Kidney capillary endothelial cell (primary cell): ENCODE results near the gene FAM171A2.
"Not testable (repeated sequence)": the region's sequence is repeated elsewhere in the genome, so short reads cannot be mapped to it uniquely, and the experiment has no call there.

Source experiments
- DNase-seq: peaks from one replicate; pipeline ENCODE4 v3.0.0-alpha.2; 2018; ENCODE audit warnings: low spot score

The FAM171A2 gene

DNA sequence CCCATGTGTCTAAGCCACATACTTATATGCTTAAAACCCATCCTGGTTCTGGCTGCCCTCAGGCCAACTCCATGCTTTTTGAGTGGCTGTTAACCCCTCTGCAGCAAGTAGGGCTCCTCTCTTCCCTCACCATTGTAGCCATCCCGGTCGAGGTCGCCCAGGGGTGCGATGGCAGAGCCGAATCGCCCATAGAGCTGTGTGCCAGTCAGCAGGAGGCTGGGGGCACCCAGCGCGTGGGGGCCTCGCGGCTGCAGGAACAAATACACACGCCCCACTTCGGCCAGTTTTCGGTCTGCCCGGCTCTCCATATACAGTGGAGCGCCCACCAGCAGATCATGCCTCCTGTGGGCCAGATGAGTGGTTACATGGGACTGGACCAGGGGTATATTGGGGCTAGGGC, 19.7 kb upstream of the FAM171A2 start:
- no peak for DNase-seq

DNA sequence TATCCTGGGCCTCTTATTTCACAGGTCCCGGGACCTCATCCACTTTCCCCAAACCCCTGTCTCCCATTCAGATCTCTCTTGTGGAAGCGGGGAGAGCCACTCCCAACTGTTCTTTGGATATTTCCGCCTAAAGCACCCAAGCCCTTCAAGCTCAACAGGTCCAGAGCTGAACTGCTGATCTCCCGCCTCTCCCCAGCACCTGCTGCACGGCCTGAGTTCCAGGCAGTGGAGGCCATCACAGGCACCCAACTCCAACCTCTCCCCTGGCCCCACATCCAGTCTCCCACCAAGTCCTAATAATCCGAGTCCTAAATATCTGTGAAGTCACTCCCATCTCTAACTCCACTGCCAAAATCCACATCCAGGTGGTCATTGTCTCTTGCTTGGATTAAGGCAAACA, 19.3 kb upstream of the FAM171A2 start:
- no peak for DNase-seq

DNA sequence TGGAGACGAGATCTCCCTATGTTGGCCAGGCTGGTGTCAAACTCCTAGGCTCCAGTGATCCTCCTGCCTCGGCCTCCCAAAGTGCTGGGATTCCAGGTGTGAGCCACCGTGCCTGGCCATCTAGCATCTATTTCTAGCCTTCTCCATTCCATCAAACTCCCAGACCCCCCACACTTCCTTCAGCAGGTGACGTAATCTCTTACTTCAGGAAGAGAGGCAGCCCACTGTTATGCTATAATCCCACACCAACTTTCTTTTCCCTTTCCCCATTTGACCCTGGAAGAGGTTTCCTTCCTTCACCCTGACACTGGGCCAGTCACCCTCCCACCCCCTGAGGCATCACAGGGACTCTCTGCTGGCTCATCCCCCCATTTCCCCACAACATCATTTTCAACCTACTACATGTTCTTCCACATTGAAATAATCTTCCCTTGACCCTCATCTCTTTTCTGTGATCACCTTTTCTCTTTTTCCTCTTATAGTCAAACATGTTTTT, 18.2 kb upstream of the FAM171A2 start:
- DNase-seq = no peak

DNA sequence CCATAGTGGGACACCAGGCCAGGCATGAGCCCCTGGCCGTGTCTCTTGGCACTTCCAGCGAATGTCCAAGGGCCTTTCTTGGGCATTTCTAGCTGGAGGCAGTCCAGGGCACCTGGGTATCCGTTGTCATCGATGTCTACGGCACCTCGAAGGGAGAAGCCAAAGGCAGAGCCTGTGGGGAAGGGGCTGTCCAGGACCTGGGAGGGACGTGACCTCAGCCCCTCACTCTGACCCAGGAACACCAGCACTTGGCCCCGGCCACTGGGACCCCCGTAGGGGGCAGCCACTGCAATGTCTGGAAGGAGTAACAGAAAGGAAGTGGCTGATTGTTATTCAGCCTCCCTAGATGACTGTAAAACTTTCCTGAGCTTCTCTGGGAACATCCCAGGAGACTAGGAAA, 17.1 kb upstream of the FAM171A2 start:
- DNase-seq = no peak

DNA sequence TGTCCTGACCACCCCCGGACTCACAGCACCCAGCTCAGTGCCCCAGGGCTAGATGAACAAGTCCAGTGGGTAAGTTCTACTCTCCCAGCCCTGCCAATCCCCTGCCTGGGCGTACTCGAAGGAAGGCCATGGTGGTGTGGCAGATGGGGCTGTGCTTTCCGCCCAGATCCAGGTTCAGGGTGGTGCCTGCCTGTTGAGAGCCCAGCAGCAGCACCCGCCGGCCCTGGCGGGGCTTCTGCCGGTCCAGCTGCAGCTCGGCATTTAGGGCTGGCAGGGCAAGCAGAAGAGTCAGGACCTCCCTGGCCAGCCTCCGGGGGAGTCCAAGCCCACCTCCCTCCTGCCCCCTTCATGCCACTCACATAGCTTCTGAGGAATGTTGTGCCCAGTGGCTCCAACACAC, 16.2 kb upstream of the FAM171A2 start:
- DNase-seq = no peak

DNA sequence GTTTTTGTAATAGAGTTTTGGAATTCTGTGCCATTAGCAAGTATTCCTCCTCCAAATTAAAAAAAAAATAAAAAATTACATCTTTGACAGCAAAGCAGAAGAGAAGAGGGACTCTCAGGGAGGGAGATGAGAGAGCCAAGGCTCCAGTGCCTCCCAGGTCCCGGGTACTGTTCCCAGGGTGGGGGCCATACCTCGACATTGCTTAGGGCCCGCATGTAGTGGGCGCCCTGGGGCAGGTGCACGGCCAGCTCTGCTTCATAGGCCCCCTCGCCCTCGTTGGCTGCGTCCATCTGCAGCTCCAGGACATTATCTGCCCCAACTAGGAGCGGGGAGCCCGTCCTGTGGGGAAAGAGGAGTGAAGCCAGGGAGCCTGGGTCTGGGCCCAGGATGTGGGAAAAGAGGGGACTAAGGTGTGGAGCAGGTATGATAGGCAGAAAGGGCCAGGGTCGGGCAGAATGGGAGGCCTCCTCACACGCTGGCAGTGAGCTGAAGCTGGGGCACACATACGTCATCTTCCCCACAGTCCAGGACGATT, 14.6 kb upstream of the FAM171A2 start:
- DNase-seq = no peak

DNA sequence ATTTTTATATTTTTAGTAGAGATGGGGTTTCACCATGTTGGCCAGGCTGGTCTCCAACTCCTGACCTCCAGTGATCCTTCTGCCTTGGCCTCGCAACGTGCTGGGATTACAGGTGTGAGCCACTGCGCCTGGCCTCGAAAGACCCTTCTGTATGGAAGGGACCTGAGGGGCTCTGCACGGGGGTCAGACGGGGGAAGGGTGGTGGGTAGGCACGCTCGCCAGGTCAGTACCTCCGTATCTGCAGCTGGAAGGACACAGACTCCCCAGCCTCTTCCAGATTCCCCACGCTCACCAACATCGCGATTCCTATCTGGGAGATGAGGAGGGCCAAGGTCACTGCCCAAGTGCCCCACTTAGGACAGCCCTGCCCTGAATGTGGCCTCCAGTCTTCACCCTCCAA, 13.1 kb upstream of the FAM171A2 start:
- DNase-seq = no peak

DNA sequence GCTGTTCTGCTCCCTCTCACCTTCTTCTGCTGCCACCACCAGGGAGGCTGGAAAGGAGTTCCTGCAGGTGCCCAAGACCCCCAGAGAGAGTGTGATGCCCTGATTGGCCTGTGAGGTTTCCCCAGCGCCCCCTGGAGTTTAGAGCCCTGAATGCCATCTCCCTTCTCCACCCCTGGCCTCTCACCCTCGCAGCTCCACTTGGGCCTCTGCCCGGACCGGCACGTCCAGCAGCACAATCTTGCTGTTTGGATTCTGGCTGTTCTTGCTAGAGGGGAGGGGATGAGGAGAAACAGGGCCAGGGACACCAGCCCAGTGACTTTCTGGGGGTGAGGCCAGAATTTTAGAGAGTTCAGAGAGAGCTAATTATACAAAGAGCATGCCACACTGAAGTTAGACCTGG, 12.5 kb upstream of the FAM171A2 start:
- no peak for DNase-seq

DNA sequence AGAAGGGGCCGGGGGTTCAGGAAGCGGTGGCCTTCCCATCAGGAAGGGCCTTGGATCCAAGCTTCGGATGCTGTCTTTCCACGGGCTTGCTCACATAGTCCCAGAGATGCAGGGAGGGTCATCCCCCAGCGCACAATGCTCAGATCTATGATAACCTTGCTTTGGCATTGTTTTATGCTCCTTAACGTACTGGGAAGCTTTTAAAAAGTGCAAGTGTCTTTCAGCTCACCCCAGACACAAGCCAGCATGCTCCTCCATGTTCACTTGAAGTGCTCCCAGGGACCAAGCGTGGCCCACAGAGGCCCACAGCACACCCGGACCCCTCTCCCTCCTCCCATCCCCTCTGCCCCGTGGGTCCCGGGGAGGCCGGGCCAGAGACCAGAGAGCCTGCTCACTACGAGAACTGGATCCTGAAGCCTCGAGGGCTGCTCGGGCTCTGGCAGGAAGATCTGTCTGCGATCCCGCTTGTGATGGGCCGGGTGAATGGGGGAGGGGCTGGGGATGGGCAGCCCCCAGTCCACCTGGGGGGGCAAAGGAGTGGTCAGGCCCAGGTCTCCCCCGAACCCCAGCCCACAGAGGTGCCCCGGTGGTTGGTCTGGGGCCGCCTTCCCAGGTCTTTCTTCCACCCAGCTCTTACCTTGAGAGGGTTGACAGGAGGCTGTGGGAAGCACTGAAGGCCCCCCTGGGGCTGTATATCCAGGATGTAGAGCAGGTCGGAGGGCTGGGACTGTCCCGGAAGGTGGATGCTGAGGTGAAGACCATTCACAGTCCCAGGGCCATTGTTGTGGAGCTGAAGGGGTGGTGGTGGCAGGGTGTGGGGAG, 11.8 kb upstream of the FAM171A2 start:
- DNase-seq = no peak

DNA sequence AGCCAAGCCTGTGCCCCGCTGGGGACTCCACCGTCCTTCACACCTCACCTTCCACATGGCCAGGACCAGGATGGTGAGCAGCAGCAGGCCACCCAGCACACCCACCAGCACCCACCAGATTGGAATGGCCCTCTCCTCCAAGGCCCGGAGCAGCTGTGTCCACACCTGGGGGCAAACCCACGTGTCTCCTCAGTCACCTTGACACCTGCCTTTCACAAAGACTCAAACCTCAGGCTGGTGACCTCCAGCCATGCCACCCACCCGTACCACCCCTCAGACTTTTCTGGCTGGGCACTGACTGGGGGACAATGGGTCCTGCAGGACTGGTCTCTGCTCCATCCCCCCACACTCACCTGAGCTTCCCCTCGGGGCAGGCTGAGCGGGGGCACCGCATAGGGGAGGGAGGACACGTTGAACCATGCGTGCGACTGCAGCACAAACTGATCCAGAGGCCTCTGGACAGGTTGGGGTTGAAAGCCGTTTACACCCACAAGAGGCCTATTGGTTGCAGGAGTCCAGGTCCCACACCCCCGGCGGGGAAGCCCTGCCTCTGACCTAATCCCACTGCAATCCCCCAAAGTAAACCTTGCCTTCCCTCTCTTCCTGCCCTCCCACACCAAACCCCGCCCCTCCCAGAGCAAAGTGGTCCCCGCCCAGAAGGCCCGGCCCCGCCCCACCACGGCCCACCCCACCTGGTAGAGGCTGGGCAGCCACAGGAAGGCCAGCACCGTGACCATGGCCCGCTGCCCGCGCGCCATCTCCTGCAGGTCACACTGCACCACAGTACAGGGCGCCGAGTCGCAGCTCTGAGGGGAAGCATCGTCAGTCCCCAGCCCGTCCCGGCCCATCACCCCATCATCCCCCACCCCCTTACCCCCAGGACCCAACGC, 10.9 kb upstream of the FAM171A2 start:
- DNase-seq = no peak

DNA sequence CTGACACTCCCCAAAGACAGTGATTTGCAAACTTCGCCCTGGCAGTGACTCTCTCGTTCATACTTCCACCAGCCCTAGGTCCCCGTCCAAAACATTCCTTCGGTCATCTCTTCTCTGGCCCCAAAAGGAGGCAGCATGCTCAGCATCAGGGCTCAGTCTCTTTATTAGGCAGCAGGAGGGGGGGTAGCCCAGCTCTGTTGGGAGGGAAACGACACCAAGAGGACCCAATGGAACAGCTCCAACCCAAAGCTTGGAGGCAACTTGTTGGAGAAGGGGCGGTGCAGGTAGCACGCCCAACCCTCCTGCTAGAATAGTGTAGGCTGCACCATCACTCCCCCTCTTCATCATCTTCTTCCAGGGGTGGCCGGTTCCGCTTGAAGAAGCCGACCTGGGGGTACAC, 8.4 kb upstream of the FAM171A2 start:
- no peak for DNase-seq

DNA sequence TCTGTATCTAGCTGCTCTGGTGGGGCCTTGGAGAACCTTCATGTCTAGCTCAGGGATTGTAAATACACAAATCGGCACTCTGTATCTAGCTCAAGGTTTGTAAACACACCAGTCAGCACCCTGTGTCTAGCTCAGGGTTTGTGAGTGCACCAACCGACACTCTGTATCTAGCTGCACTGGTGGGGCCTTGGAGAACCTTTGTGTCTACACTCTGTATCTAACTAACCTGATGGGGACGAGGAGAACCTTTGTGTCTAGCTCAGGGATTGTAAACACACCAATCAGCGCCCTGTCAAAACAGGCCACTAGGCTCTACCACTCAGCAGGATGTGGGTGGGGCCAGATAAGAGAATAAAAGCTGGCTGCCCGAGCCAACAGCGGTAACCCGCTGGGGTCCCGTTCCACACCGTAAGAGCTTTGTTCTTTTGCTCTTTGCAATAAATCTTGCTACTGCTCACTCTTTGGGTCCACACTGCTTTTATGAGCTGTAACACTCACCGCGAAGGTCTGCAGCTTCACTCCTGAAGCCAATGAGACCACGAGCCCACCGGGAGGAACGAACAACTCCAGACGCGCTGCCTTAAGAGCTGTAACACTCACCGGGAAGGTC, 5.9 kb upstream of the FAM171A2 start:
- not testable (repeated sequence) for DNase-seq

DNA sequence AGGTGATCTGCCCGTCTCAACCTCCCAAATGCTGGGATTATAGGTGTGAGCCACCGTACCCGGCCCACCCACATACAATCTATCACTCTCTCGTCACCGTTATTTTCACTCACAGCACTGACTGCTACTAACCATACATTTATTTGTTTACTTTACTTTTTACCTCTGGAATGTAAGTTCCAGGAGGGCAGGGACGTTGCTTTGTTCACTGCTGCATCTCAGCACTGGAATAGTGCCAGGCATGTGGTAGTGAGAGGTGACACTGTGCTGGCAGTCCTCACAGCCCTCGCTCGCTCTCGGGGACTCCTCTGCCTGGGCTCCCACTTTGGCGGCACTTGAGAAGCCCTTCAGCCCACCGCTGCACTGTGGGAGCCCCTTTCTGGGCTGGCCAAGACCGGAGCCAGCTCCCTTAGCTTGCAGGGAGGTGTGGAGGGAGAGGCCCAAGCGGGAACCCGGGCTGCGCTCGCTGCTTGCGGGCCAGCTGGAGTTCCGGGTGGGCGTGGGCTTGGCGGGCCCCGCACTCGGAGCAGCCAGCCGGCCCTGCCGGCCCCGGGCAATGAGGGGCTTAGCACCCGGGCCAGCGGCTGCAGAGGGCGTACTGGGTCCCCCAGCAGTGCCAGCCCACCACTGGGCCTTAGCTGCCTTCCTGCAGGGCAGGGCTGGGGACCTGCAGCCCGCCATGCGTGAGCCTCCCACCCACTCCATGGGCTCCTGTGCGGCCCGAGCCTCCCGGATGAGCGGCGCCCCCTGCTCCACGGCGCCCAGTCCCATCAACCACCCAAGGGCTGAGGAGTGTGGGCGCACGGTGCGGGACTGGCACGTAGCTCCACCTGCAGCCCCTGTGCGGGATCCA, 5.0 kb upstream of the FAM171A2 start:
- DNase-seq = not testable (repeated sequence)

DNA sequence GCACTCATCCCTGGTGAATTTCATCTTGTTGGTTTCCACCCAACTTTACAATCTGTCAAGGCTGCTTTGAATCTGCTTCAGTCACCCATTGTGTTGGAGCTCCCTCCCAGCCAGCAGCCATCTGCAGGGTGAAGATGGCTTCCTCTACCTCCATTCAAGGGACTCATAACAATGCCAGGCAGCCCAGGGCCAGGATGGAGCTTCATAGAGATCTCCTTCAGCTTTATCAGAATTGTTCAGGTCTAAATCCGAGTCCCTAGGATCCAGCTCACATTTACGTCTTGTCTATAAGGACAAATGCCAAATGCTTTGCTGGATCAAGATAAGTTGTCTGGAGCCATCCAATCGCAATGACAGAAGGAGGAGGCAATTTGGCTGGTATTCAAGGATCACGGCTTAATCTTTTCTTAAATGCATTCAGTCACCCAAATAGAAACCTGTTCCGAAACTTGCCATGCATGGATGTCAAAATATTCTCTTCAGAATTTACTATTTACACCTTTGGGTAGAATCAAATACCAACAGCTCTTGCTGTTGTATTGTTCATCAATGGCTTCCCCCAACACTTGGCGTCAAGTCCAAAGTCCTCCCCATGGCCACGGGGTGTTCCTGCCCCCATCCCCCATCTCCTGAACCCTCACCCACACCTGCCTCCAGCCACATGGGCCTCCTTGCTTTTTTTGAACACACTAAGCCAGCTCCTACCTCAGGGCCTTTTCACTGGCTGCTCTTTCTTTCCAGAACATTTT, 3.8 kb upstream of the FAM171A2 start:
- DNase-seq = no peak

DNA sequence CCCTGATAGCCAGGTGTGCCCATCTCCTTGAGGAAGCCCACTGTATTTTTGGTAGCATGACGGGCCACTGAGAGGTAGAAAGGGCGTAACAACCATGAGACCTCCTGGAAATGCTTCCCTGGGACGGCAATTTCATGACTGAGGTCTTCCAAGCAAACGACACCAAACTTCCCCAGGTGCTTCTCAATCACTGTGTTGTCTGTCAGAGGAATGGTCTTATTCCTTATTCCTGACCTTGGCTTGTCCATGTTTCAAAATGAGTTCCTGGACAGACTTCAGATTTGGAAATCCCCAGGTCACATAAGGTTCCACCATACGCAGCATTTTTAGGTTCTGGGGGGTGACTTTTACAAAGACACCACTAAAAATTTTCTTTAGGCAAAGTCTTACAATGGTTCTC, 1.4 kb upstream of the FAM171A2 start:
- not testable (repeated sequence) for DNase-seq

DNA sequence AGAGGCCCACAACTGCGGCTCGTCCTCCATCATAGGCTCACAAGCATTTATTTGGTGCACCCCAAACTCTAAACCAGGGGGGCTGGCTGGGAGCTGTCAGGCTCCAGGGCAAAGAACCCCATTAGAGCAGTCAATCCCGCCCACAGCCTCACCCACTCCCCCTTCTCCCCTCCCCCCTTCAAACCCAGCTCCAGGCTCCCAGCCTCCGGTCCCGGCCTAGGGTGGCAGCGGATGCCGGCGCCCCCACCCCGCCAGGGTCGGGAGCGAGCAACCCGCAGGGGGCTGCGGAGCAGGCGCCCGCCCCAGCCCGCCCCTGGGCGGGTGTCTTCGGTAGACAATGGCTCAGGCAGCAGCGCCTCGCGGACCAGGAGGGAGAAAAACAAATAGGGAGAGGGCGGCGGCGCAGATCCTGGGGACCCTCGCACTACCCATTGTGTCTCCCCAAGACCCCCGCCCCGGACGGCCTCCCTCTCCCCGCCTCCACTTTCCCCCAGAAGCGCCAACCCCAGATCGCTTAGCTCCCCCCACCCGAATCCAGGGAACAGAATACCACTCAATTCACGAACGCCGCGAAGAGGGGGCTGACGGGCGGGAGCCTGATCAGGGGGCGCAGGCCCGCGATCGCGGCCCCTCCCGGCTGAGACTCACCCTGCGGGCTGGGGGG, 572 bp downstream of the FAM171A2 start:
- no peak for DNase-seq

DNA sequence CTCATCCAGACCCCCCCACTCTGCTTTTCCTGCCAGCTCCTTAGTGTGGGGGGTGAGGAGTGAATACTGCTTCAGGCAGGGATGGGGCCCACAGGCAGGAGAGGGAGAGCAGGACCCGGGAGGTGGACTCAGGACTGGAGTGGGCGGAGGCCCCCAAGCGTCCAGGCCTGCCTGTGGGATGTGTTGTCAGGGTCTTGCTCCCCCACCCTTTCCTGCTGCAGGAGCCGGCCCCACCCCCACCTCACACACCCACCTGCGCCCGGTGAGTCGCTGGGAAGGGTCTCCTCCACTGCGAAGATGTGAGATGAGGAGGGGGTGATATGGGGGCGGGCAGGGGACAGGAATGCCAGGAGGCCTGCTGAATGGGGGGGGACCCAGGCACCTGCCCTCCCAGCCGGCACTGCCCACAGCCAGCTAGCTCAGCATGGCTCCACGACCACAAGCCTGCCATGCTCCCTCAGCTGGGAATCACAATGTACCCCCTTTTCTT, 1.1 kb downstream of the FAM171A2 start:
- no peak for DNase-seq

DNA sequence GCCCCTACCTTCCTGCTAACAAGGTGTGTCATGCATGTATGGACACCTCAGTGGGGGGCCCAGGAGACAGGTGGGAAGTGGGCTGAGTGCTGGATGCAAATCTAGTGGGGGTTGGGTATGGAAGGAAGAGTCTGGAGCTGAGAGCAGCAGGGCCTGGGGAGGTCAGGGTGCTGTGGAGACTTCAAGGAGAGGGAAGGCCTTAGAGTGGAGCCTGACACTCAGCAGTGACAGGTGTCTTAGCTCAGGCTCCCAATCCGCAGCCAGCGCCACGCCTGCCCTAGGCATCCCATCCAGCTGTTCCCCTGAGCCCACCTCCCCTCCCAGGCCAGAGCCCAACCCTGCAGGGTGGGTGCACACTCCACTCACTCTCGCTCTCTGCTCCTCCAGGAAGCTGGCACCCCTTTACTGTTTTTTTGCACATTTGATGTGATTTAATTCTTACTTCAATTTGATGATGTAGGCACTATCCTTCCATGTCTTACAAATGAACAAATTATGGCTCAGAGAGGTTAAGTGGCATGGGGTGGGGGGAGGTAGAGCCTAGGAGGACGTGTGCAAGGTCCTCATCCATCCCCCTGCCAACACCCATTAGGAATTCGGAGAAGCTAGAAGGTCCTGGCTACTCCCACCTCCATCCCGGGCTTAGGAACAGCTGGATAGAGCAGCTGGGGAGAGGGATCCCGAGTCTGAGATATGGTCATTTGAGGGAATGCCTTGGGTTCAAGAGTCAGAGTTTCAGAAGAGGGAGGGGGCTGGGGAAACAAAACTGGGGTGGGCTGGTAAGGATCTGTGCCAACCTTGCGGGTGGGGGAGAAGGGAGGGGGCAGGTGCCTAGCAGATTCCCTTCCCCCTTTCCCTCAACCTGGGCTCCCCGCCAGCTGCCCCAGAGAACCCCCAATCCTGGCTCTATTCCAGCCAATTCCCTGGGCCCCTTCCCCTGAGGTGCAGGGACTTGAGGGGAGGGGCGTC, 2.1 kb downstream of the FAM171A2 start:
- no peak for DNase-seq

DNA sequence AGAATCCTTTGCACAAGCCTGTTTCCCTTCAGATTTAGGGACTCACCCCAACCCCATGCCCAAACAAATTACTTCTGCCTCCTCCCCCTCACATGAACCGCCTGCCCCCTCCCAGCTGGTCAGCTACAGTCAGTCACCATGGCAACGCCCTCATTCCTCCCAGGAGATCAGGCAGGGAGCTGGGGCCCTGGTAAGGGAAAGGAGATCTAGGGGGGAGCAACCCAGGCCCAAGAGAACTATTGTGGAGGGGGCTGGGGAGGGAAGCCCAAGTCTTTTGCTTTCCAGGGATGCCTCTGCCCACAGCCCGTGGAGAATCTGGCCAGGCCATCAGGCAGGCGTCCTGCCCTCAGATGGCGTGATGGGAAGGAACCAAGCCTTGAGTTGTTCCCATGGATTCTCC, 2.8 kb downstream of the FAM171A2 start:
- DNase-seq = no peak
